Parathyroid adenoma (tissue), 2 donors: ENCODE measurements around the gene CREB3.
A peak's percentile ranks its signal among the peaks of the same experiment; 100 is the strongest.

Source experiments
- H2AFZ ChIP-seq: fragments of 300-600 bp; sonication (generic); one replicate; pipeline ENCODE4 v1.7.0; 2017; ENCODE audit warnings: antibody characterized with exemption, mild to moderate bottlenecking
- H3K27ac ChIP-seq: fragments of 300-600 bp; sonication (generic); one replicate; pipeline ENCODE4 v1.7.0; 2017
- H3K27me3 ChIP-seq: fragments of 300-600 bp; sonication (generic); one replicate; pipeline ENCODE4 v1.7.0; 2017; ENCODE audit warnings: low read length; ENCODE audit not compliant: control insufficient read depth, insufficient read depth
- H3K36me3 ChIP-seq: fragments of 300-600 bp; sonication (generic); one replicate; pipeline ENCODE4 v1.7.0; 2017; ENCODE audit warnings: low read length; ENCODE audit not compliant: control insufficient read depth, insufficient read depth
- H3K4me1 ChIP-seq: fragments of 300-600 bp; sonication (generic); one replicate; pipeline ENCODE4 v1.7.0; 2017; ENCODE audit warnings: control low read depth
- H3K4me2 ChIP-seq: fragments of 300-600 bp; sonication (generic); one replicate; pipeline ENCODE4 v1.7.0; 2017; ENCODE audit warnings: low read length
- H3K4me3 ChIP-seq: fragments of 300-600 bp; sonication (generic); one replicate; pipeline ENCODE4 v1.7.0; 2017; ENCODE audit warnings: low read depth, low read length
- H3K79me2 ChIP-seq: fragments of 300-600 bp; sonication (generic); one replicate; pipeline ENCODE4 v1.7.0; 2017; ENCODE audit warnings: control low read depth
- H3K9ac ChIP-seq: fragments of 300-600 bp; sonication (generic); one replicate; pipeline ENCODE4 v1.7.0; 2017; ENCODE audit warnings: mild to moderate bottlenecking
- H3K9me3 ChIP-seq: fragments of 300-600 bp; sonication (generic); one replicate; pipeline ENCODE4 v1.7.0; 2017; ENCODE audit warnings: low read length; ENCODE audit not compliant: control insufficient read depth
- TF ChIP-seq, protein P1 (sequence below): fragments of 300-600 bp; sonication (generic); IDR thresholded peaks from one replicate; pipeline ENCODE4 v1.7.0; 2017; ENCODE audit warnings: antibody characterized with exemption, mild to moderate bottlenecking
- donor health status: primary hyperparathyroidism.

Gene CREB3

DNA sequence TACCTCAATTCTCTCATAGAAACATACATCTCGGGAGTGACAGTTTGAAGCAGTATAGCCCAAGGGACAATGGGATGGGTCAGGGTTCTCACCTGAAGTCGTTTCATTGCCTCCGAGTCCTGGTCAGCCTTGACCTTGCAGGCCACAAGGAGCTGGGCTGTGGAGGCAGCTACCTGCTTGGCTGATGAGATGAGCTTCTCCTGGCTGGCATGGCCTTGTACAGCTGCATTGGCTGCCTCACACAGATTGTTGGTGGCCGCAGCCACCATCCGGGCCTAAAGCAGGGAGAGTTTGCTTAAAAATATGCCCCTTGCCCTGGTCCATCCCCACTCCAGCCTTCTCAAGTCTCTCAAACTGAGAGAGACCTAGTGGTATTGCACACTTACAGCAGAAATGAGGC, 34.2 kb upstream of the CREB3 start:
- H3K36me3 ChIP-seq, result no peaks in the 10 kb centered on the region
- peaks cover 18% of the 10 kb centered on the region for H3K4me1 ChIP-seq
- no peak overlapping the region for H3K9ac ChIP-seq
- TF ChIP-seq, protein P1, sequence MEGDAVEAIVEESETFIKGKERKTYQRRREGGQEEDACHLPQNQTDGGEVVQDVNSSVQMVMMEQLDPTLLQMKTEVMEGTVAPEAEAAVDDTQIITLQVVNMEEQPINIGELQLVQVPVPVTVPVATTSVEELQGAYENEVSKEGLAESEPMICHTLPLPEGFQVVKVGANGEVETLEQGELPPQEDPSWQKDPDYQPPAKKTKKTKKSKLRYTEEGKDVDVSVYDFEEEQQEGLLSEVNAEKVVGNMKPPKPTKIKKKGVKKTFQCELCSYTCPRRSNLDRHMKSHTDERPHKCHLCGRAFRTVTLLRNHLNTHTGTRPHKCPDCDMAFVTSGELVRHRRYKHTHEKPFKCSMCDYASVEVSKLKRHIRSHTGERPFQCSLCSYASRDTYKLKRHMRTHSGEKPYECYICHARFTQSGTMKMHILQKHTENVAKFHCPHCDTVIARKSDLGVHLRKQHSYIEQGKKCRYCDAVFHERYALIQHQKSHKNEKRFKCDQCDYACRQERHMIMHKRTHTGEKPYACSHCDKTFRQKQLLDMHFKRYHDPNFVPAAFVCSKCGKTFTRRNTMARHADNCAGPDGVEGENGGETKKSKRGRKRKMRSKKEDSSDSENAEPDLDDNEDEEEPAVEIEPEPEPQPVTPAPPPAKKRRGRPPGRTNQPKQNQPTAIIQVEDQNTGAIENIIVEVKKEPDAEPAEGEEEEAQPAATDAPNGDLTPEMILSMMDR, result no peak
- peak overlapping the region; percentile 74 for H3K27ac ChIP-seq
- no peak overlapping the region for H2AFZ ChIP-seq
- H3K4me3 ChIP-seq, result no peak overlapping the region
- H3K4me2 ChIP-seq, result no peak overlapping the region
- no peaks in the 10 kb centered on the region for H3K27me3 ChIP-seq
- no peaks in the 10 kb centered on the region for H3K79me2 ChIP-seq
- H3K9me3 ChIP-seq, result no peaks in the 10 kb centered on the region

DNA sequence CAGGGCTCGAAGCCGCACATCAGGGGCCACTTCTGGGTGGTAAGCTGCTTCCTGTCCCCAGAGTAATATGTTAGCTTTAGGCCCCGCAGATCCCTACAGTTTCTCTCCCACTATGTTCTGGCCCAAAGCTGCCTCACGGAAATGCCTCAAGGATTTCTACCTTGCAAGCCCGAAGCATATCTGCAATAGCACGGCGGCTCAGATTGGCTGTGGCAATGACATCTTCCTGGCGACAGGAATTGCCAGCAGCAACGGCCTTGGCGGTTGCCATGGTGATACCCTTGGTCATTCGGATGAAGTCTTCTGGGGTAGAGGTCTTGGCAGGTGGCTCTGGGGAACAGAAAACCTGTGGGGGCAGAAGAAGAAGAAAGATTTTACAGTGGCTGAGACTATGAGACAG, 32.4 kb upstream of the CREB3 start:
- H3K36me3 ChIP-seq, result no peaks in the 10 kb centered on the region
- no peaks in the 10 kb centered on the region for H3K27me3 ChIP-seq
- TF ChIP-seq, protein P1, result no peak
- H3K79me2 ChIP-seq, result no peaks in the 10 kb centered on the region
- H3K9ac ChIP-seq, result no peak overlapping the region
- H3K4me1 ChIP-seq, result peaks cover 18% of the 10 kb centered on the region
- H2AFZ ChIP-seq, result no peak overlapping the region
- H3K27ac ChIP-seq, result no peak overlapping the region
- H3K9me3 ChIP-seq, result no peaks in the 10 kb centered on the region
- H3K4me2 ChIP-seq, result no peak overlapping the region
- H3K4me3 ChIP-seq, result no peak overlapping the region

DNA sequence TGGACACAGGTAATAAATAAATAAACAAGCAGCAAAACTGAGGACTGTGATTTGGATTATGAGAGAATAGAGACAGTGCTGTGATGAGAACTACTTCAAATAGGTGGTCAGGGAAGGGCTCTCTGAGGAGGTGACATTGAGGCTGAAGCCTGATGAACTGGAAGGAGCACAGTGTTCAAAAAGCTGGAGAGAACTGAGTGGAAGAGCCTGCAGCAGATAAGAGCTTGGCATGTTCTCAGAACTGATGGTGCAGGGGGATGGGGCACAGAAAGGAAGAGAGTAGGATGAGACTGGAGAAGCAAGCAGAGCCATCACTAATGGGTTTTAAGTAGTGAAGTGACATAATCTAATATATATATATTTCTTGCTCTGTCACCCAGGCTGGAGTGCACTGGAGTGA, 31.5 kb upstream of the CREB3 start:
- Histone ChIP-seq H3K27ac (no peak overlapping the region), H3K4me3 (no peak overlapping the region), H3K9me3 (no peaks in the 10 kb centered on the region), H3K4me1 (peaks cover 18% of the 10 kb centered on the region), H3K79me2 (no peaks in the 10 kb centered on the region), H3K4me2 (no peak overlapping the region), H3K36me3 (no peaks in the 10 kb centered on the region), H3K27me3 (no peaks in the 10 kb centered on the region), H3K9ac (no peak overlapping the region), H2AFZ (no peak overlapping the region)
- TF ChIP-seq, protein P1, result no peak

DNA sequence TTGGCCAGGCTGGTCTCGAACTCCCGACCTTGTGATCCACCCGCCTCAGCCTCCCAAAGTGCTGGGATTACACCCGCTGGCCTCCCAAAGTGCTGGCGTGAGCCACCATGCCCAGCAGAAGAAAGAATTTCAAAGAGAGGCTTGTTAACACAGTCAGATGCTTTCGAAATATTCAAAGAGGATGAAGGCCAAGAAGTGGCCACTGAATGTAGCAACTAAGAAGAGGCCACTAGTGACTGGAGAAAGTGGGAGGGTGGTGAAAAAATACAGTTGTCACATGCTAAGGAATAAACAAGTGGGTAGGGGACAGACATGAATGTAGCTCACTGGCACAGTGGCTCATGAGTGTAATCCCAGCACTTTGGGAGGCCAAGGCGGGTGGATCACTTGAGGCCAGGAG, 29.8 kb upstream of the CREB3 start:
- Histone ChIP-seq H3K4me1 (peaks cover 6% of the 10 kb centered on the region), H3K4me2 (no peak overlapping the region), H3K9ac (no peak overlapping the region), H2AFZ (no peak overlapping the region), H3K36me3 (no peaks in the 10 kb centered on the region), H3K27me3 (no peaks in the 10 kb centered on the region), H3K27ac (no peak overlapping the region), H3K79me2 (no peaks in the 10 kb centered on the region), H3K4me3 (no peak overlapping the region), H3K9me3 (no peaks in the 10 kb centered on the region)
- TF ChIP-seq, protein P1, result no peak

DNA sequence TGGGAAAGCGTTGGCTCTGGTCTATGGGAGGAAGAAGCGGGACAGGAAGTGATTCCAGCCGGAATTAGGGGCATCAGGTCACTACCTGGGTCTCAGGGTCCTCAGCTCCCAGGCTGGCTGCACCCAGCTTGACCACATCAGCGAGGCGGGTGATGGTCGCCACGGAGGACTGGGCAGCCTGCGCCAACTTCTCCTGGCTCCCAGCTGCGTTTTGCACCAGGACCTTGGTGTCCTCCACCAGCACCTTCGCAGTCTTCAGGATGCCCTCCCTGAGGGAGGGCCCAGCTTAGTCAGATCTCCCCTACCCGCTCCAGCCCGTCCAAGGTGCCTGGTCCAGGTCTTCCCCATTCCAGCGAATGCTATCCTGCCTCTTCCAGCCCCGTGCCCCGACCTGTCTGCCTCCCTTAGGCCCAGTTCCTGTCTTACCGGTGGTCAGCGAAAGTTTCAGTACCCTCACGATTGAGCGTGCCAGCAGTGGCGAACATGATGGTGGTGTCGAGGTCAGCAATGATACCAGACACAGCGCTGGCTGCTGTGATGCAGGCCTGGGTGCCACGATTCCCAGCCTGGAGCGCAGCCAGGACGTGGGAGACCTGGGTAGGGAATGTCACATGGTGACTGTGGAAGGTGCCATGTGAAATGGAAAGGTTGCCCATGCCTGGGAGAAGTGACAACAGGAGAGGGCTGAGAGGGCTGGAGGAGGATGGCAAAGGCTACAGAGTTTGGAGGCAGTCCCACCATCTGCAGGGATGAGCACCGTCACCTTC, 28.4 kb upstream of the CREB3 start:
- no peaks in the 10 kb centered on the region for H3K27me3 ChIP-seq
- H3K4me1 ChIP-seq, result no peaks in the 10 kb centered on the region
- H3K27ac ChIP-seq, result no peak overlapping the region
- TF ChIP-seq, protein P1, result no peak
- H3K9me3 ChIP-seq, result no peaks in the 10 kb centered on the region
- H3K36me3 ChIP-seq, result no peaks in the 10 kb centered on the region
- H2AFZ ChIP-seq, result no peak overlapping the region
- no peak overlapping the region for H3K9ac ChIP-seq
- no peak overlapping the region for H3K4me3 ChIP-seq
- H3K79me2 ChIP-seq, result no peaks in the 10 kb centered on the region
- H3K4me2 ChIP-seq, result no peak overlapping the region
